ENCODE results near the gene S100B.

DNA sequence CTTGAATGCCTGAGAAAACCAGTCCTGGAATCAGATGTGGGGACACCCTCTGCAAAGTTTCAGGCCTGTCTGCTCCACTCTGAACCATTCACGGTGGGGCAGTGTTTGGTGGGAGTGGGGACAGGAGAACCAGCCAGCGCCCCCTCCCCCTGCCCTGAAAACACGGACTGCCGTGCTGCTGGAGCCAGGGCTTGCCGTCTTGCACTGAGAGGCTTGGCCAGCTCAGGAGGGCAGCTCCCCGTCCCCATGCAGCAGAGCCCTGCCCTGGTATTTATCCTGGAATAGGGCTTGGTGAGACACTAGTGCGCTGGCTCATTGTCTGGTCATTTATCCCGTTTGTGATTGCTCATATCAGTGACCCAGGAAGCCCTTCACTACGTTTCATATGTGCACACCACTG, 3.9 kb downstream of the S100B start:
- no peak for TF ChIP-seq EZH2 (IDR thresholded peaks at IDR 0.05; ENCODE audit: borderline replicate concordance, low read depth, low read length, severe bottlenecking)
- TF ChIP-seq, protein P1, sequence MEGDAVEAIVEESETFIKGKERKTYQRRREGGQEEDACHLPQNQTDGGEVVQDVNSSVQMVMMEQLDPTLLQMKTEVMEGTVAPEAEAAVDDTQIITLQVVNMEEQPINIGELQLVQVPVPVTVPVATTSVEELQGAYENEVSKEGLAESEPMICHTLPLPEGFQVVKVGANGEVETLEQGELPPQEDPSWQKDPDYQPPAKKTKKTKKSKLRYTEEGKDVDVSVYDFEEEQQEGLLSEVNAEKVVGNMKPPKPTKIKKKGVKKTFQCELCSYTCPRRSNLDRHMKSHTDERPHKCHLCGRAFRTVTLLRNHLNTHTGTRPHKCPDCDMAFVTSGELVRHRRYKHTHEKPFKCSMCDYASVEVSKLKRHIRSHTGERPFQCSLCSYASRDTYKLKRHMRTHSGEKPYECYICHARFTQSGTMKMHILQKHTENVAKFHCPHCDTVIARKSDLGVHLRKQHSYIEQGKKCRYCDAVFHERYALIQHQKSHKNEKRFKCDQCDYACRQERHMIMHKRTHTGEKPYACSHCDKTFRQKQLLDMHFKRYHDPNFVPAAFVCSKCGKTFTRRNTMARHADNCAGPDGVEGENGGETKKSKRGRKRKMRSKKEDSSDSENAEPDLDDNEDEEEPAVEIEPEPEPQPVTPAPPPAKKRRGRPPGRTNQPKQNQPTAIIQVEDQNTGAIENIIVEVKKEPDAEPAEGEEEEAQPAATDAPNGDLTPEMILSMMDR (IDR thresholded peaks at IDR 0.05; ENCODE audit: borderline replicate concordance, extremely low read depth, low read length, poor library complexity, severe bottlenecking): no peak

All from DND-41 (cell line).